Activated CD8-positive, alpha-beta T cell treated with anti-CD3 and anti-CD28 coated beads for 36 hours (primary cell): ENCODE results near the gene IFNAR1. TPM values are rescaled to one million over a fixed set of nuclear protein-coding genes. Genes with fewer than 3 reads are reported as not detected.
A peak's percentile ranks its signal among the peaks of the same experiment; 100 is the strongest.
"Not testable (repeated sequence)": the region's sequence is repeated elsewhere in the genome, so short reads cannot be mapped to it uniquely, and the experiment has no call there.

Experiments
- ATAC-seq: fragments of 200-7000 bp; cut with Tn5 transposase; one replicate; pipeline ENCODE4 v1.10.0; 2021; ENCODE audit warnings: mild to moderate bottlenecking, moderate library complexity
- CTCF ChIA-PET: fragments of 350-600 bp; sonication (Branson Sonifier 250); formaldehyde crosslinking; loops from one replicate; lab custom pipeline; 2021; ENCODE audit warnings: antibody characterized with exemption; lab: Charles Lee
- POLR2A ChIA-PET: fragments of 350-600 bp; sonication (Branson Sonifier 250); formaldehyde crosslinking; loops from one replicate; lab custom pipeline; 2021; ENCODE audit warnings: antibody characterized with exemption; lab: Charles Lee
- DNase-seq: peaks from one replicate; pipeline ENCODE4 v3.0.0-alpha.2; 2020
- H3K27ac Mint-ChIP-seq: one replicate; pipeline ENCODE4 v1.8.0; 2021; ENCODE audit warnings: mild to moderate bottlenecking, mixed read lengths
- H3K27me3 Mint-ChIP-seq: one replicate; pipeline ENCODE4 v1.8.0; 2021; ENCODE audit warnings: mixed read lengths
- H3K36me3 Mint-ChIP-seq: one replicate; pipeline ENCODE4 v1.8.0; 2021; ENCODE audit warnings: low read depth, mixed read lengths
- H3K4me1 Mint-ChIP-seq: one replicate; pipeline ENCODE4 v1.8.0; 2021; ENCODE audit warnings: low read depth, mixed read lengths
- H3K4me3 Mint-ChIP-seq: one replicate; pipeline ENCODE4 v1.8.0; 2021; ENCODE audit warnings: mild to moderate bottlenecking, moderate library complexity, mixed read lengths
- H3K9me3 Mint-ChIP-seq: one replicate; pipeline ENCODE4 v1.8.0; 2021; ENCODE audit warnings: mixed read lengths
- CTCF ChIP-seq: fragments of 200-600 bp; IDR thresholded peaks from one replicate; pipeline ENCODE4 v1.8.0; 2022; ENCODE audit warnings: antibody characterized with exemption, mild to moderate bottlenecking
- intact Hi-C: fragments of 100-400 bp; cut with micrococcal nuclease; formaldehyde crosslinking; loops from one replicate; pipeline ENCODE4 v1.10.0; 2022
- total RNA-seq, 2 experiments: library from RNA; stranded (reverse); gene quantifications; one replicate each; pipeline ENCODE4 v1.2.3, GENCODE V29; 2021

Gene IFNAR1
- total RNA-seq, 2 experiments from 2014 or later, result 25.6 to 30.3 TPM

DNA sequence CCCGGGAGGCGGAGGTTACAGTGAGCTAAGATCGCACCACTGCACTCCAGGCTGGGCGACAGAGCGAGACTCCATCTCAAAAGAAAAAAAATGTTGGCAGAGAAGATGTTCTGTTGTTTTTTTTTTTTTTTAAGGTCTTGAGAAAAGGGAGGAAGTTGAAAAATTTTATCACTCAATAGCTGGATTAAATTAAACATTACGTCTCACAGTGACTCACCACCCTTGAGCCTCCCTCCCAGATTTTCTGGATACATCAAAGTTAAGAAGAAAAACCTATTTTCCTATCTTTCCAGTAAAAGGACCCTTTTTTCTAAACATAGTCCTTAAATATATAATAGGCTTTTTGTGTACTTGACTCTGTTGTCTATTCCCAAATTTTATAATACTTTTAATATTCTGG is 35.5 kb downstream of the IFNAR1 start:
- H3K4me1 Mint-ChIP-seq, result peaks cover 19% of the 10 kb centered on the region
- intact Hi-C loops, result loop anchor here (5.0 kb wide), 2 partner anchors 77 to 158 kb away; no protein-coding TSS in a partner anchor
- POLR2A ChIA-PET, result no interaction called here
- no peak overlapping the region for H3K4me3 Mint-ChIP-seq
- H3K27me3 Mint-ChIP-seq, result no peaks in the 10 kb centered on the region
- TF ChIP-seq CTCF, result no peak
- no peaks in the 10 kb centered on the region for H3K9me3 Mint-ChIP-seq
- peaks cover 7% of the 10 kb centered on the region for H3K36me3 Mint-ChIP-seq
- no peak overlapping the region for H3K27ac Mint-ChIP-seq
- ATAC-seq (no peak), DNase-seq (no peak)
- CTCF ChIA-PET, result interaction anchor here (0.7 to 4.3 kb wide), 39 partner anchors 8 to 584 kb away, joined by 3 to 58 read pairs (median 8); partner anchors contain the start of genes IFNAR1 and TMEM50B

- ChIA-PET POLR2A (interaction anchor here (0.8 to 2.0 kb wide), 8 partner anchors 12 to 84 kb away, joined by 3 to 11 read pairs (median 4); partner anchors contain the start of gene IFNAR1), CTCF (interaction anchor here (0.6 to 4.3 kb wide), 74 partner anchors 8 to 653 kb away, joined by 3 to 58 read pairs (median 5); partner anchors contain the start of genes DONSON, IFNAR1, IFNGR2 and TMEM50B)
- Mint-ChIP-seq H3K27ac (peak overlapping the region; percentile 69), H3K4me1 (peaks cover 17% of the 10 kb centered on the region), H3K4me3 (peak overlapping the region; percentile 73), H3K27me3 (no peaks in the 10 kb centered on the region), H3K36me3 (peaks cover 2% of the 10 kb centered on the region), H3K9me3 (peaks cover under 1% of the 10 kb centered on the region)
- peak; percentile 97 for TF ChIP-seq CTCF
- DNase-seq (peak; percentile 92), ATAC-seq (peak; percentile 82)
- intact Hi-C loops, result loop anchor here (5.0 kb wide), 2 partner anchors 76 to 159 kb away; no protein-coding TSS in a partner anchor
Observed at GRCh38 chr21:33360881-33361602, 36.3 kb downstream of the IFNAR1 start.

GRCh38 chr21:33362044-33362555 is 37.3 kb downstream of the IFNAR1 start:
- ChIA-PET CTCF (interaction anchor here (0.7 to 4.3 kb wide), 46 partner anchors 7 to 585 kb away, joined by 3 to 58 read pairs (median 6); partner anchors contain the start of genes IFNAR1 and IFNGR2), POLR2A (interaction anchor here (0.6 to 2.0 kb wide), 9 partner anchors 13 to 154 kb away, joined by 3 to 11 read pairs (median 3); partner anchors contain the start of gene IFNAR1)
- intact Hi-C loops, result loop anchor here (5.0 kb wide), 2 partner anchors 75 to 160 kb away; no protein-coding TSS in a partner anchor
- peak; percentile 74 for DNase-seq
- H3K36me3 Mint-ChIP-seq, result no peaks in the 10 kb centered on the region
- H3K27ac Mint-ChIP-seq, result peak overlapping the region; percentile 93
- no peak for TF ChIP-seq CTCF
- H3K4me3 Mint-ChIP-seq, result peak overlapping the region; percentile 73
- H3K9me3 Mint-ChIP-seq, result peaks cover 7% of the 10 kb centered on the region
- peaks cover 17% of the 10 kb centered on the region for H3K4me1 Mint-ChIP-seq
- ATAC-seq, result peak; percentile 74
- no peaks in the 10 kb centered on the region for H3K27me3 Mint-ChIP-seq

DNA sequence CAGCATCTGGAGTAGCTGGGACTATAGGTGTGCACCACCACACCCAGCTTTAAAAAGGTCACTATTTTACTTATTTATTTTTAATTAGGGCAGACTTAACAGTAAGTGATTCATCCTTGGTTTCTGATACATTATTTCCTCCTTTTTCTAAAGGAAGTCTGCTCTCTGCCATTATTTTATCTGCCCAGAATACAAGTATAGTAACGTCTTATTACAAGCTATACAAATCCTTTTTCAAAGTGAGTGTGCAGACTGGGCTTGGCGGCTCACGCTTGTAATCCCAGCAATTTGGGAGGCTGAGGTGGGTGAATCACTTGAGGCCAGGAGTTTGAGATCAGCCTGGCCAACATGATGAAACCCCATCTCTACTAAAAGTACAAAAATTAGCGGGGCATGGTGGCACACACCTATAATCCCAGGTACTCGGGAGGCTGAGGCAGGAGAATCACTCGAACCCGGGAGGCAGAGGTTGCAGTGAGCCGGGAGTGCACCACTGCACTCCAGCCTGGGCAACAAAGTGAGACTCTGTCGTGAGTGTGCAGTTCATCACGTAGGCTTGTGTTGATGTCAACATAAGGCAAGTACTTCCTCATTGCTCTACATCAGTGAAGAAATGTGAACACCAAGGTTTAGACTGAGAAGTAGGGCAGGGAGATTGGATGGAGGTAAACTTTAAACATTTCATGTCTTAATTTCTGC is 39.3 kb downstream of the IFNAR1 start:
- H3K36me3 Mint-ChIP-seq, H3K4me3 Mint-ChIP-seq, ATAC-seq, POLR2A ChIA-PET, H3K27me3 Mint-ChIP-seq: not testable (repeated sequence)
- H3K9me3 Mint-ChIP-seq, result peaks cover 17% of the 10 kb centered on the region
- peak overlapping the region; percentile 38 for H3K27ac Mint-ChIP-seq
- CTCF ChIA-PET, result interaction anchor here (1.0 to 1.4 kb wide), 4 partner anchors 10 to 163 kb away, joined by 3 to 9 read pairs (median 4); no protein-coding TSS in a partner anchor
- intact Hi-C loops, result loop anchor here (5.0 kb wide), 2 partner anchors 73 to 162 kb away; no protein-coding TSS in a partner anchor
- peaks cover 17% of the 10 kb centered on the region for H3K4me1 Mint-ChIP-seq
- peak; percentile 17 for DNase-seq

DNA sequence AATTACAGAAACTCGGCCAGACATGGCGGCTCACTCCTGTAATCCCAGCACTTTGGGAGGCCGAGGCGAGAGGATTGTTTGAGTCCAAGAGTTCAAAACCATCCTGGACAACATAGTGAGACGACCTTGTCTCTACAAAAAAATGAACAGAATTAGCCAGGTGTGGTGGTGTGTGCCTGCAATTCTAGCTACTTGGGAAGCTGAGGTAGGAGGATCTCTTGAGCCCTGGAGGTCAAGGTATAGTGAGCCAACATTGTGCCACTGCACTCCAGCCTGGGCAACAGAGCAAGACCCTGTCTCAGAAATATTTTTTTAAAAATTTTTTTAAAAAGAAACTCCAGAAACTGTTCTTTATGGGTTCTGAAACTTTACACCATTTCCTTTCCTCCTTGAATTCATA is 40.1 kb downstream of the IFNAR1 start:
- Mint-ChIP-seq H3K27ac (no peak overlapping the region), H3K27me3 (no peaks in the 10 kb centered on the region), H3K36me3 (peaks cover 5% of the 10 kb centered on the region), H3K9me3 (peaks cover 17% of the 10 kb centered on the region), H3K4me3 (no peak overlapping the region), H3K4me1 (peaks cover 17% of the 10 kb centered on the region)
- ATAC-seq, result no peak
- ChIA-PET CTCF (interaction anchor here (1.1 to 1.4 kb wide), 2 partner anchors 40 to 69 kb away, joined by 3 read pairs; partner anchors contain the start of gene IFNAR1), POLR2A (interaction anchor here (1.7 kb wide), 1 partner anchor 40 kb away, joined by 5 read pairs; the partner anchor contains the start of gene IFNAR1)
- intact Hi-C loops, result loop anchor here (5.0 kb wide), 2 partner anchors 72 to 163 kb away; no protein-coding TSS in a partner anchor
- TF ChIP-seq CTCF, result no peak
- DNase-seq, result no peak
